SK-N-SH (cell line): ENCODE results near the gene FANCI.

Source experiments
- EP300 ChIP-seq, 2 experiments: IDR thresholded peaks; 2 replicates each; pipeline versions ENCODE4 v1.4.0 to v1.6.1; 2012; ENCODE audit warnings: borderline replicate concordance in 1 of 2, low read depth in 1 of 2, low read length in 1 of 2
- EZH2phosphoT487 ChIP-seq: fragments of 200-600 bp; sonication (generic); IDR thresholded peaks from 2 replicates; pipeline ENCODE4 v1.6.1; 2017; ENCODE audit warnings: low read depth, mixed run types, mild to moderate bottlenecking, antibody characterized with exemption, moderate library complexity, borderline replicate concordance
- GABPA ChIP-seq: IDR thresholded peaks from 2 replicates; pipeline ENCODE4 v1.4.0; 2012; ENCODE audit warnings: low read depth, mild to moderate bottlenecking
- MAX ChIP-seq: IDR thresholded peaks from 2 replicates; pipeline ENCODE4 v1.4.0; 2012; ENCODE audit warnings: low read depth
- POLR2AphosphoS5 ChIP-seq: IDR thresholded peaks from 2 replicates; pipeline ENCODE4 v1.6.1; 2012; ENCODE audit warnings: low read depth, low read length
- RAD21 ChIP-seq: IDR thresholded peaks from 2 replicates; pipeline ENCODE4 v1.6.1; 2012; ENCODE audit warnings: mild to moderate bottlenecking, low read length
- RFX5 ChIP-seq: IDR thresholded peaks from 2 replicates; pipeline ENCODE4 v1.6.1; 2012; ENCODE audit warnings: mild to moderate bottlenecking, improper control_type of control experiment, low read length
- TCF12 ChIP-seq: IDR thresholded peaks from 2 replicates; pipeline ENCODE4 v1.4.0; 2012
- TF ChIP-seq, protein P1 (sequence below): fragments of 200-600 bp; sonication (generic); IDR thresholded peaks from 2 replicates; pipeline ENCODE4 v1.6.1; 2017; ENCODE audit warnings: antibody characterized with exemption, mild to moderate bottlenecking, moderate library complexity

- TF ChIP-seq, protein P1, sequence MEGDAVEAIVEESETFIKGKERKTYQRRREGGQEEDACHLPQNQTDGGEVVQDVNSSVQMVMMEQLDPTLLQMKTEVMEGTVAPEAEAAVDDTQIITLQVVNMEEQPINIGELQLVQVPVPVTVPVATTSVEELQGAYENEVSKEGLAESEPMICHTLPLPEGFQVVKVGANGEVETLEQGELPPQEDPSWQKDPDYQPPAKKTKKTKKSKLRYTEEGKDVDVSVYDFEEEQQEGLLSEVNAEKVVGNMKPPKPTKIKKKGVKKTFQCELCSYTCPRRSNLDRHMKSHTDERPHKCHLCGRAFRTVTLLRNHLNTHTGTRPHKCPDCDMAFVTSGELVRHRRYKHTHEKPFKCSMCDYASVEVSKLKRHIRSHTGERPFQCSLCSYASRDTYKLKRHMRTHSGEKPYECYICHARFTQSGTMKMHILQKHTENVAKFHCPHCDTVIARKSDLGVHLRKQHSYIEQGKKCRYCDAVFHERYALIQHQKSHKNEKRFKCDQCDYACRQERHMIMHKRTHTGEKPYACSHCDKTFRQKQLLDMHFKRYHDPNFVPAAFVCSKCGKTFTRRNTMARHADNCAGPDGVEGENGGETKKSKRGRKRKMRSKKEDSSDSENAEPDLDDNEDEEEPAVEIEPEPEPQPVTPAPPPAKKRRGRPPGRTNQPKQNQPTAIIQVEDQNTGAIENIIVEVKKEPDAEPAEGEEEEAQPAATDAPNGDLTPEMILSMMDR: no peak
- TF ChIP-seq TCF12: no peak
- TF ChIP-seq RAD21: no peak
- TF ChIP-seq RFX5: no peak
- TF ChIP-seq MAX: no peak
- no peak for TF ChIP-seq POLR2AphosphoS5
- TF ChIP-seq EZH2phosphoT487: no peak
- TF ChIP-seq EP300 (IDR thresholded peaks at IDR 0.05; ENCODE audit: borderline replicate concordance in 1 of 2, low read depth in 1 of 2, low read length in 1 of 2): no peak
- no peak for TF ChIP-seq GABPA
Observed at GRCh38 chr15:89215627-89216026, 28.2 kb upstream of the FANCI start.
